GM23338 (cell line): ENCODE results near the gene SOCS2.

Experiments
- CREB1 ChIP-seq: fragments of 250-450 bp; sonication (Bioruptor Pico); IDR thresholded peaks from 2 replicates; pipeline ENCODE4 v1.5.0; 2020; ENCODE audit warnings: low read depth, mild to moderate bottlenecking, moderate library complexity
- EZH2 ChIP-seq: fragments of 200-600 bp; sonication (generic); IDR thresholded peaks from one replicate; pipeline ENCODE4 v1.8.0; 2017; ENCODE audit warnings: antibody characterized with exemption, mild to moderate bottlenecking, low read depth; ENCODE audit not compliant: unreplicated experiment
- EZH2phosphoT487 ChIP-seq: fragments of 200-600 bp; sonication (generic); IDR thresholded peaks from one replicate; pipeline ENCODE4 v1.8.1; 2018; ENCODE audit warnings: antibody characterized with exemption; ENCODE audit not compliant: unreplicated experiment
- JUNB ChIP-seq: IDR thresholded peaks from one replicate; pipeline ENCODE4 v1.6.1; 2016; ENCODE audit warnings: antibody characterized with exemption; ENCODE audit not compliant: unreplicated experiment
- NANOG ChIP-seq: IDR thresholded peaks from 2 replicates; pipeline ENCODE4 v1.6.1; 2016; ENCODE audit warnings: antibody characterized with exemption, borderline replicate concordance
- POLR2AphosphoS5 ChIP-seq: IDR thresholded peaks from 2 replicates; pipeline ENCODE4 v1.6.1; 2016; ENCODE audit warnings: antibody characterized with exemption, low read depth
- STAT1 ChIP-seq: IDR thresholded peaks from one replicate; pipeline ENCODE4 v1.6.1; 2016; ENCODE audit warnings: antibody characterized with exemption; ENCODE audit not compliant: unreplicated experiment
- TF ChIP-seq, protein P1 (sequence below), 2 experiments: fragments of 200-600 bp in 1 of 2; sonication (generic) in 1 of 2; conservative IDR thresholded peaks; 2 replicates each; pipeline versions ENCODE4 v1.5.1 to v1.6.1; 2016 to 2017; ENCODE audit warnings: antibody characterized with exemption in 2 of 2, low read depth in 2 of 2, mild to moderate bottlenecking in 2 of 2, moderate library complexity in 1 of 2
- TF ChIP-seq, protein P2 (sequence below): IDR thresholded peaks from one replicate; pipeline ENCODE4 v1.6.1; 2018; ENCODE audit warnings: antibody characterized with exemption; ENCODE audit not compliant: unreplicated experiment
- TF ChIP-seq, protein P3 (sequence below): IDR thresholded peaks from 2 replicates; pipeline ENCODE4 v1.6.1; 2016; ENCODE audit warnings: antibody characterized with exemption

- TF ChIP-seq EZH2 (no peak), POLR2AphosphoS5 (no peak), CREB1 (CRISPR knock-in tag) (no peak), EZH2phosphoT487 (no peak), JUNB (no peak), NANOG (no peak), STAT1 (no peak)
- TF ChIP-seq, protein P1, sequence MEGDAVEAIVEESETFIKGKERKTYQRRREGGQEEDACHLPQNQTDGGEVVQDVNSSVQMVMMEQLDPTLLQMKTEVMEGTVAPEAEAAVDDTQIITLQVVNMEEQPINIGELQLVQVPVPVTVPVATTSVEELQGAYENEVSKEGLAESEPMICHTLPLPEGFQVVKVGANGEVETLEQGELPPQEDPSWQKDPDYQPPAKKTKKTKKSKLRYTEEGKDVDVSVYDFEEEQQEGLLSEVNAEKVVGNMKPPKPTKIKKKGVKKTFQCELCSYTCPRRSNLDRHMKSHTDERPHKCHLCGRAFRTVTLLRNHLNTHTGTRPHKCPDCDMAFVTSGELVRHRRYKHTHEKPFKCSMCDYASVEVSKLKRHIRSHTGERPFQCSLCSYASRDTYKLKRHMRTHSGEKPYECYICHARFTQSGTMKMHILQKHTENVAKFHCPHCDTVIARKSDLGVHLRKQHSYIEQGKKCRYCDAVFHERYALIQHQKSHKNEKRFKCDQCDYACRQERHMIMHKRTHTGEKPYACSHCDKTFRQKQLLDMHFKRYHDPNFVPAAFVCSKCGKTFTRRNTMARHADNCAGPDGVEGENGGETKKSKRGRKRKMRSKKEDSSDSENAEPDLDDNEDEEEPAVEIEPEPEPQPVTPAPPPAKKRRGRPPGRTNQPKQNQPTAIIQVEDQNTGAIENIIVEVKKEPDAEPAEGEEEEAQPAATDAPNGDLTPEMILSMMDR (conservative IDR thresholded peaks at IDR 0.05; ENCODE audit: low read depth in 2 of 2), result no peak
- TF ChIP-seq, protein P2, sequence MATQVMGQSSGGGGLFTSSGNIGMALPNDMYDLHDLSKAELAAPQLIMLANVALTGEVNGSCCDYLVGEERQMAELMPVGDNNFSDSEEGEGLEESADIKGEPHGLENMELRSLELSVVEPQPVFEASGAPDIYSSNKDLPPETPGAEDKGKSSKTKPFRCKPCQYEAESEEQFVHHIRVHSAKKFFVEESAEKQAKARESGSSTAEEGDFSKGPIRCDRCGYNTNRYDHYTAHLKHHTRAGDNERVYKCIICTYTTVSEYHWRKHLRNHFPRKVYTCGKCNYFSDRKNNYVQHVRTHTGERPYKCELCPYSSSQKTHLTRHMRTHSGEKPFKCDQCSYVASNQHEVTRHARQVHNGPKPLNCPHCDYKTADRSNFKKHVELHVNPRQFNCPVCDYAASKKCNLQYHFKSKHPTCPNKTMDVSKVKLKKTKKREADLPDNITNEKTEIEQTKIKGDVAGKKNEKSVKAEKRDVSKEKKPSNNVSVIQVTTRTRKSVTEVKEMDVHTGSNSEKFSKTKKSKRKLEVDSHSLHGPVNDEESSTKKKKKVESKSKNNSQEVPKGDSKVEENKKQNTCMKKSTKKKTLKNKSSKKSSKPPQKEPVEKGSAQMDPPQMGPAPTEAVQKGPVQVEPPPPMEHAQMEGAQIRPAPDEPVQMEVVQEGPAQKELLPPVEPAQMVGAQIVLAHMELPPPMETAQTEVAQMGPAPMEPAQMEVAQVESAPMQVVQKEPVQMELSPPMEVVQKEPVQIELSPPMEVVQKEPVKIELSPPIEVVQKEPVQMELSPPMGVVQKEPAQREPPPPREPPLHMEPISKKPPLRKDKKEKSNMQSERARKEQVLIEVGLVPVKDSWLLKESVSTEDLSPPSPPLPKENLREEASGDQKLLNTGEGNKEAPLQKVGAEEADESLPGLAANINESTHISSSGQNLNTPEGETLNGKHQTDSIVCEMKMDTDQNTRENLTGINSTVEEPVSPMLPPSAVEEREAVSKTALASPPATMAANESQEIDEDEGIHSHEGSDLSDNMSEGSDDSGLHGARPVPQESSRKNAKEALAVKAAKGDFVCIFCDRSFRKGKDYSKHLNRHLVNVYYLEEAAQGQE, result no peak
- TF ChIP-seq, protein P3, sequence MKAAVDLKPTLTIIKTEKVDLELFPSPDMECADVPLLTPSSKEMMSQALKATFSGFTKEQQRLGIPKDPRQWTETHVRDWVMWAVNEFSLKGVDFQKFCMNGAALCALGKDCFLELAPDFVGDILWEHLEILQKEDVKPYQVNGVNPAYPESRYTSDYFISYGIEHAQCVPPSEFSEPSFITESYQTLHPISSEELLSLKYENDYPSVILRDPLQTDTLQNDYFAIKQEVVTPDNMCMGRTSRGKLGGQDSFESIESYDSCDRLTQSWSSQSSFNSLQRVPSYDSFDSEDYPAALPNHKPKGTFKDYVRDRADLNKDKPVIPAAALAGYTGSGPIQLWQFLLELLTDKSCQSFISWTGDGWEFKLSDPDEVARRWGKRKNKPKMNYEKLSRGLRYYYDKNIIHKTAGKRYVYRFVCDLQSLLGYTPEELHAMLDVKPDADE, result no peak
Observed at GRCh38 chr12:93569301-93569655, 3.2 kb upstream of the SOCS2 start.
